Lower leg skin (tissue), 4 donors: ENCODE results near the gene RYR2. TPM values are rescaled to one million over a fixed set of nuclear protein-coding genes. Genes with fewer than 3 reads are reported as not detected.

Experiments
- DNase-seq, 2 donors: peaks; one replicate each; pipeline ENCODE4 v3.0.0-alpha.2; 2019; ENCODE audit warnings: low spot score in 2 of 2
- H3K4me3 ChIP-seq: fragments of 200-600 bp; sonication (generic); 2 replicates; pipeline ENCODE4 v1.5.1; 2017; ENCODE audit warnings: mild to moderate bottlenecking, low read depth; ENCODE audit not compliant: poor library complexity, severe bottlenecking
- POLR2A ChIP-seq, 2 donors: fragments of 450-650 bp; IDR thresholded peaks; one replicate each; pipeline ENCODE4 v1.6.1; 2016 to 2017; ENCODE audit warnings: antibody characterized with exemption in 2 of 2, mild to moderate bottlenecking in 1 of 2, moderate library complexity in 1 of 2
- WGBS, 2 donors: methylation state at CpG; one replicate each; pipeline ENCODE4 v1.1.5; 2018; 5-methylcytosine and 5-hydroxymethylcytosine counted together
- intact Hi-C: fragments of 100-400 bp; cut with DNase I; formaldehyde crosslinking; loops from one replicate; pipeline ENCODE4 v1.15.0; 2023; ENCODE audit warnings: low total_unique reads
- total RNA-seq, 4 donors: library from RNA; depleted of rRNA; stranded (reverse); fragments of >200 nt; gene quantifications; one replicate each; pipeline ENCODE4 v1.1.0, GENCODE V29; 2016
- TF ChIP-seq, protein P1 (sequence below), 3 donors: fragments of 450-650 bp; IDR thresholded peaks; one replicate each; pipeline ENCODE4 v1.5.1; 2016; ENCODE audit warnings: antibody characterized with exemption in 3 of 3, mild to moderate bottlenecking in 3 of 3, moderate library complexity in 2 of 3

The RYR2 gene
- total RNA-seq, 4 donors from 2014 or later: 0.19 to 0.97 (median 0.66) TPM

DNA sequence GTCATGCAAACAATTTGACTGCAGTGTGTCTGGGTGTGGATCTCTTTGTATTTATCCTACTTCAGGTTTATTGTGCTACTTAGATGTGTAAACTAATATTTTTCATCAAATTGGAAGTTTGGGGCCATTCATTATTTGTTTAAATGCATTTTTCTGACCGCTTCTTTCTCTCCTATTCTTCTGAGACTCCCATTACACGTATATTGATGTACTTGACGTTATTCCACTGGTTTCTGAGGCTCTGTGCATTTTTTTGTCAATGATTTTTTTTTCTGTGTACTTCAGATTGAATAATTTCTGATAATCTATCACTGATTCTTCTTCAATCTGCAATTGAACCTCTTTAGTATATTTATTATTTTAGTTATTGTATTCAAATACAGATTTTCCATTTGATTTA is 276.8 kb downstream of the RYR2 start:
- TF ChIP-seq POLR2A (IDR thresholded peaks at IDR 0.05): no peak
- TF ChIP-seq, protein P1, sequence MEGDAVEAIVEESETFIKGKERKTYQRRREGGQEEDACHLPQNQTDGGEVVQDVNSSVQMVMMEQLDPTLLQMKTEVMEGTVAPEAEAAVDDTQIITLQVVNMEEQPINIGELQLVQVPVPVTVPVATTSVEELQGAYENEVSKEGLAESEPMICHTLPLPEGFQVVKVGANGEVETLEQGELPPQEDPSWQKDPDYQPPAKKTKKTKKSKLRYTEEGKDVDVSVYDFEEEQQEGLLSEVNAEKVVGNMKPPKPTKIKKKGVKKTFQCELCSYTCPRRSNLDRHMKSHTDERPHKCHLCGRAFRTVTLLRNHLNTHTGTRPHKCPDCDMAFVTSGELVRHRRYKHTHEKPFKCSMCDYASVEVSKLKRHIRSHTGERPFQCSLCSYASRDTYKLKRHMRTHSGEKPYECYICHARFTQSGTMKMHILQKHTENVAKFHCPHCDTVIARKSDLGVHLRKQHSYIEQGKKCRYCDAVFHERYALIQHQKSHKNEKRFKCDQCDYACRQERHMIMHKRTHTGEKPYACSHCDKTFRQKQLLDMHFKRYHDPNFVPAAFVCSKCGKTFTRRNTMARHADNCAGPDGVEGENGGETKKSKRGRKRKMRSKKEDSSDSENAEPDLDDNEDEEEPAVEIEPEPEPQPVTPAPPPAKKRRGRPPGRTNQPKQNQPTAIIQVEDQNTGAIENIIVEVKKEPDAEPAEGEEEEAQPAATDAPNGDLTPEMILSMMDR (IDR thresholded peaks at IDR 0.05): no peak
- H3K4me3 ChIP-seq: no peak overlapping the region
- 77% methylated on average over 3 of the region's 3 CpGs for WGBS, 2 donors
- no peak for DNase-seq
- intact Hi-C loops: no loop called here

DNA sequence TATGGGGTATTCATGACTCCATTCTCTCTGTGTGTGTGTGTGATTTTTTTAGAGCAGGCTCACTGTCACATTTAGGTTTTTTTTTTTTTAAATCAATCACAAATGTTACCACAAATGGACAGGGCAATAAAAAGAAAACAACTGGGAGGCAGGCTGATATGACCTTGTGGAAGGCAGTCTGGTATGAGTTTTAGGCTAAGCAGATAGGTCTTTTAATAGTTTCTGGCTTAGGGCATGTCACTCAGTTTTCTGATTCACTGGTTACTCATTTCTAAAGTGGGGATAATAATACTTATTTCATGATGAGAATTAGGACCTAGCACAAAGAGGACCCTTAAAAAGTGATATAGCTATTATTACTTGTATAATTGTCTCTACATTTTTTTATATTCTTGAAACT is 278.9 kb downstream of the RYR2 start:
- H3K4me3 ChIP-seq: no peak overlapping the region
- no peak for TF ChIP-seq POLR2A (IDR thresholded peaks at IDR 0.05)
- TF ChIP-seq, protein P1 (IDR thresholded peaks at IDR 0.05): no peak
- intact Hi-C loops: no loop called here
- DNase-seq: no peak

DNA sequence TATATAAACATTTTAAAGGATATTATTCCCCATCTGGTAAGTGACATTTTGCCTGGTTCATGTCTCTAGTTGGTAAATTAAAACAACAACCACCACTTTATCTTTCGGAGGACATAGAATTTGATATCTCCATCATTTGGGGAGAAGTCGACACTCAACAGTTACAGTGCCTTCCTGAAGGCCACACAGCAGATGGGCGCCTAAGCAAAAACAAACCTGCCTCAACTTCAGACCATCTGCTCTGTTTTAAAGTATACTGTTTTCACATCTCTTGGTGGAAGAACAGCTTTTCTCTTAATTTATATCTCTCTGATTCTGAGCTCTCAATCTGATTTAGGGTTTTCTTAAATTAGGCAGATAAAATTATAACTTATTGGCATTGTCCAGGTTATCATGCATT is 282.2 kb downstream of the RYR2 start:
- 80 to 85% methylated on average over 3 of the region's 3 CpGs for WGBS, 2 donors
- TF ChIP-seq, protein P1 (IDR thresholded peaks at IDR 0.05): no peak
- TF ChIP-seq POLR2A (IDR thresholded peaks at IDR 0.05): no peak
- intact Hi-C loops: no loop called here
- H3K4me3 ChIP-seq: no peak overlapping the region
- DNase-seq: no peak

DNA sequence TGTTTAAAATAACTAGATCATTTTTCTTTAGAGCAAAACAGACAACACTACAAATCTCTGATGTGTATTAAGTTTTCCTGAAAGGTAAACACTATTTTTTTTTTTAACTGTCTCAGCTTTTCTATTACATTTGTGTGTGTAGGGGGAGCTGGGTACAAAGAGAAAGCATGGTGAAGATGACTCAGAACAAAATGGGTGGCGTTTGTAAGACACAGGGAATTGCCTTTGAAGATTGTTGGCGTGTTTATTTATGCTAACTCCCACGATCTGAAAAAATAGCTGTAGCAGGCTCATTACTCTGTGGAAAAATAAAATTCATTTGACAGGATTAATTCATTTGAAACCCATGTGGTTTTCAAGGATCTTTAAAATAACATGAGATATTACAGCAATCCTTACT is 285.1 kb downstream of the RYR2 start:
- intact Hi-C loops: no loop called here
- DNase-seq: no peak
- no peak for TF ChIP-seq POLR2A (IDR thresholded peaks at IDR 0.05)
- TF ChIP-seq, protein P1 (IDR thresholded peaks at IDR 0.05): no peak
- H3K4me3 ChIP-seq: no peak overlapping the region
- 28 to 38% methylated on average over 3 of the region's 3 CpGs for WGBS, 2 donors

DNA sequence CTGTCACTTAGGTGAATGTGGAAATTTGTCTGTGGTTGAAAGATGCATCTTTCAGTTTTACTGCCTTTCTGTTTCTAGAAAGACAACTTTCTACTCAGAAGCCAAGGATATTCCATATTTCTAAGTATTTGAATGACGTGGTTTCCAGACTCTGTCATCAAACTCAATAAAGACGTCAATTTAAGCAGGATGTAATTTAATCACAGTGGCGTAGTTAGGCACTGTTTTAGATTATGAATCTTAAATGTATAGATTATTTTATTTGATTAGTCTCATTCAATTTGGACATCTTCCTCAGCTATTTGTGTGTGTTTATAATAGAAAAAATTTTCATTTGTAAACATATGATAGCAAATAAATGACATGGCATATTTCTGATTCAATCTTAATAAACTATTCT is 298.9 kb downstream of the RYR2 start:
- 54 to 57% methylated on average over 3 of the region's 3 CpGs for WGBS, 2 donors
- no peak for TF ChIP-seq POLR2A (IDR thresholded peaks at IDR 0.05)
- TF ChIP-seq, protein P1 (IDR thresholded peaks at IDR 0.05): no peak
- intact Hi-C loops: no loop called here
- DNase-seq: no peak
- no peak overlapping the region for H3K4me3 ChIP-seq

DNA sequence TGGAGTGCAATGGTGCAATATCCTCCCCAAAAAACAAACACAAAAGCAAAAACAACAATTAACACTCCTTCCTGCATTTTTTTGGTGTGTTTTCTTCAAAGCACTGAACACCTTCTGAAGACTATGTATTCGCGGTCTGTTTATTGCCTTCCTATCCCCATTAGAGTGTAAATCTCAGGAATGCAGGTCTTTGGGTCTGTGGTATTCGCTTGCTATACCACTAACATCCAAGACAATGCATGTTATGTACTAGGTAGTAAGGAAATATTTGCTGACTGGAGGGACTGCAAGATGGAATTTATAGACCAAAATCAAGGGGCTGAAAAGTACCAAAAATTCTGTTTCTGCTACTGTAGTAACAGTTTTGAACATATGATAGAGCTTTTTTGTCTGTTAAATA is 299.4 kb downstream of the RYR2 start:
- intact Hi-C loops: no loop called here
- TF ChIP-seq, protein P1 (IDR thresholded peaks at IDR 0.05): no peak
- no peak for TF ChIP-seq POLR2A (IDR thresholded peaks at IDR 0.05)
- DNase-seq: no peak
- no peak overlapping the region for H3K4me3 ChIP-seq
- WGBS, 2 donors: 52 to 55% methylated on average over 3 of the region's 3 CpGs
